ENCODE data around the gene NKAPL. TPM values are rescaled to one million over a fixed set of nuclear protein-coding genes. Genes with fewer than 3 reads are reported as not detected.

NKAPL gene
- total and polyA plus RNA-seq, 2 of the 8 experiments (the other 6 are each of a cell fraction or from before 2014, with no cell fraction given), result 0.08 TPM; not detected in 1

GRCh38 chr6:28296520-28297060 lies 37.5 kb downstream of the NKAPL start:
- FAIRE-seq, result no peak
- ChIA-PET POLR2A (ENCODE audit: partially characterized antibody) (interaction anchor here (1.0 kb wide), 1 partner anchor 39 kb away, joined by 3 read pairs; the partner anchor contains the start of gene ZSCAN31), CTCF (ENCODE audit: partially characterized antibody) (no interaction called here)
- H2BK12ac ChIP-seq (ENCODE audit: low read depth, low read length), result no peak overlapping the region
- no peak overlapping the region for H3K9ac ChIP-seq (replicated peaks in 1 of 4; ENCODE audit: extremely low read depth in 1 of 4, low read depth in 3 of 4, low read length in 3 of 4)
- H4K8ac ChIP-seq (ENCODE audit: extremely low read depth, insufficient read depth, low read length), result no peak overlapping the region
- no peak overlapping the region for H4K5ac ChIP-seq (ENCODE audit: insufficient read length, low read depth, low read length)
- no peak overlapping the region for H3K14ac ChIP-seq (ENCODE audit: insufficient read length)
- WGBS, 2 experiments (ENCODE audit: extremely low coverage in 1 of 2, insufficient coverage in 1 of 2, insufficient read length in 1 of 2, insufficient replicate concordance in 2 of 2, low coverage in 1 of 2, low lambda C conversion rate in 2 of 2, missing lambda C conversion rate in 1 of 2), result 86% methylated on average over 7 of the region's 7 CpGs; no CpG with 5 or more reads in 1 of the 2 experiments
- H3K23ac ChIP-seq (ENCODE audit: insufficient read length), result no peak overlapping the region
- no peaks in the 10 kb centered on the region for H3K9me3 ChIP-seq (ENCODE audit: insufficient read depth in 2 of 2, low read depth in 1 of 2, low read length in 1 of 2)
- H3K36me3 ChIP-seq (ENCODE audit: control insufficient read depth in 2 of 4, insufficient read depth in 4 of 4, low read length in 3 of 4), result peaks cover 0 to 14% (median 3%) of the 10 kb centered on the region in 4 experiments; a peak in 3 of 8 replicates
- no peaks in the 10 kb centered on the region for H3K4me1 ChIP-seq (replicated peaks in 1 of 4; ENCODE audit: control insufficient read depth in 3 of 4, insufficient read depth in 4 of 4, low read length in 3 of 4)
- H3K4me3 ChIP-seq (ENCODE audit: extremely low read depth in 1 of 4, insufficient read depth in 2 of 4, low read depth in 3 of 4, low read length in 4 of 4), result no peak overlapping the region
- H3K27ac ChIP-seq (ENCODE audit: low read depth, low read length), result no peak overlapping the region
- no peak overlapping the region for H3K4ac ChIP-seq (replicated peaks; ENCODE audit: insufficient read length, low read depth, low read length)
- no peaks in the 10 kb centered on the region for H4K20me1 ChIP-seq (replicated peaks in 1 of 2; ENCODE audit: control insufficient read depth in 1 of 2, insufficient read depth in 2 of 2, low read length in 2 of 2)
- no peaks in the 10 kb centered on the region for H3K27me3 ChIP-seq (replicated peaks in 1 of 4; ENCODE audit: control insufficient read depth in 3 of 4, extremely low read depth in 1 of 4, insufficient read depth in 3 of 4, low read length in 3 of 4)
- H3K56ac ChIP-seq (replicated peaks; ENCODE audit: insufficient read length, low read depth, low read length), result no peak overlapping the region
- no peak overlapping the region for H2BK20ac ChIP-seq (ENCODE audit: low read length)
- H2AFZ ChIP-seq (ENCODE audit: low read length), result no peak overlapping the region
- no peak overlapping the region for H4K91ac ChIP-seq (replicated peaks; ENCODE audit: insufficient read length, low read length)
- no peaks in the 10 kb centered on the region for H3K79me1 ChIP-seq (ENCODE audit: low read depth, low read length)
- DNase-seq (ENCODE audit: low read depth in 1 of 2, low spot score in 2 of 2), result no peak
- no peak overlapping the region for H2BK5ac ChIP-seq (ENCODE audit: low read depth, low read length)
- H3K79me2 ChIP-seq (ENCODE audit: control insufficient read depth in 1 of 2, insufficient read depth in 2 of 2, low read length in 2 of 2), result no peaks in the 10 kb centered on the region
- no peak overlapping the region for H2BK120ac ChIP-seq (replicated peaks; ENCODE audit: low read depth, low read length)
- TF ChIP-seq MAFK (IDR thresholded peaks at IDR 0.05; ENCODE audit: low read depth, low read length) (no peak), SIRT6 (IDR thresholded peaks at IDR 0.05; ENCODE audit: low read length) (no peak), POU5F1 (IDR thresholded peaks at IDR 0.05; ENCODE audit: low read depth, low read length) (no peak), ATF2 (IDR thresholded peaks at IDR 0.05; ENCODE audit: low read length) (no peak), TBP (IDR thresholded peaks at IDR 0.05; ENCODE audit: low read depth, low read length) (no peak)
- TF ChIP-seq, protein P1, sequence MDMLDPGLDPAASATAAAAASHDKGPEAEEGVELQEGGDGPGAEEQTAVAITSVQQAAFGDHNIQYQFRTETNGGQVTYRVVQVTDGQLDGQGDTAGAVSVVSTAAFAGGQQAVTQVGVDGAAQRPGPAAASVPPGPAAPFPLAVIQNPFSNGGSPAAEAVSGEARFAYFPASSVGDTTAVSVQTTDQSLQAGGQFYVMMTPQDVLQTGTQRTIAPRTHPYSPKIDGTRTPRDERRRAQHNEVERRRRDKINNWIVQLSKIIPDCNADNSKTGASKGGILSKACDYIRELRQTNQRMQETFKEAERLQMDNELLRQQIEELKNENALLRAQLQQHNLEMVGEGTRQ (IDR thresholded peaks at IDR 0.05; ENCODE audit: low read length), result no peak
- no peak overlapping the region for H2BK15ac ChIP-seq (ENCODE audit: low read length)
- no peak overlapping the region for H2AK5ac ChIP-seq (ENCODE audit: low read depth, low read length)
- no peak overlapping the region for H3K4me2 ChIP-seq (ENCODE audit: insufficient read depth in 1 of 2, low read depth in 2 of 2, low read length in 2 of 2)
- no peak overlapping the region for H3K18ac ChIP-seq (ENCODE audit: extremely low read depth, low read length)
- H3K23me2 ChIP-seq (ENCODE audit: low read depth, low read length), result no peaks in the 10 kb centered on the region; the same call in 1 of the 2 replicates

All from H1 (cell line).